H1 (cell line): ENCODE data around the gene C1QTNF1. TPM values are rescaled to one million over a fixed set of nuclear protein-coding genes. Genes with fewer than 3 reads are reported as not detected.

Experiments
- CTCF ChIA-PET: fragments of 300-600 bp; sonication (Branson Sonifier 250); formaldehyde crosslinking; loops from one replicate; lab custom pipeline; 2021; ENCODE audit not compliant: partially characterized antibody; lab: Charles Lee
- POLR2A ChIA-PET: fragments of 300-600 bp; sonication (Branson Sonifier 250); formaldehyde crosslinking; loops from one replicate; lab custom pipeline; 2021; ENCODE audit warnings: inconsistent platforms; ENCODE audit not compliant: partially characterized antibody; lab: Charles Lee
- DNase-seq, 2 experiments: peaks; one replicate each; pipeline versions ENCODE4 v3.0.0 to v3.0.0-alpha.2; 2010 to 2022; ENCODE audit warnings: low spot score in 2 of 2, low read depth in 1 of 2, mixed read lengths in 1 of 2
- FAIRE-seq: peaks from 2 replicates; lab custom pipeline; 2011; peaks lifted over from hg19 to GRCh38; lab: Jason Lieb, UNC
- H2AFZ ChIP-seq: 2 replicates; pipeline ENCODE4 v1.8.1; 2012; ENCODE audit warnings: low read length, inconsistent platforms
- H2AK5ac ChIP-seq: 2 replicates; pipeline ENCODE4 v1.6.1; 2013; ENCODE audit warnings: low read depth, low read length
- H2BK120ac ChIP-seq: replicated peaks from 2 replicates; pipeline ENCODE3; 2013; ENCODE audit warnings: low read depth, low read length, inconsistent platforms
- H2BK12ac ChIP-seq: 2 replicates; pipeline ENCODE4 v1.6.1; 2013; ENCODE audit warnings: low read depth, low read length
- H2BK15ac ChIP-seq: 2 replicates; pipeline ENCODE4 v1.6.1; 2013; ENCODE audit warnings: low read length
- H2BK20ac ChIP-seq: 2 replicates; pipeline ENCODE4 v1.6.1; 2013; ENCODE audit warnings: low read length
- H2BK5ac ChIP-seq: 2 replicates; pipeline ENCODE4 v1.6.1; 2013; ENCODE audit warnings: low read depth, low read length
- H3K14ac ChIP-seq: 2 replicates; pipeline ENCODE4 v1.6.1; 2013; ENCODE audit warnings: inconsistent platforms; ENCODE audit not compliant: insufficient read length
- H3K18ac ChIP-seq: 2 replicates; pipeline ENCODE4 v1.6.1; 2013; ENCODE audit warnings: low read length; ENCODE audit errors: extremely low read depth
- H3K23ac ChIP-seq: 2 replicates; pipeline ENCODE4 v1.6.1; 2013; ENCODE audit warnings: inconsistent platforms; ENCODE audit not compliant: insufficient read length
- H3K23me2 ChIP-seq: 2 replicates; pipeline ENCODE4 v1.6.1; 2013; ENCODE audit warnings: low read depth, low read length
- H3K27ac ChIP-seq: 2 replicates; pipeline ENCODE4 v1.6.1; 2011; ENCODE audit warnings: low read depth, low read length, inconsistent platforms
- H3K27me3 ChIP-seq, 4 experiments: replicated peaks in 1 of 4; 1 replicate in 1 of 4; 2 replicates in 3 of 4; pipeline versions ENCODE4 v1.6.1 to v1.8.1; 2011 to 2013; ENCODE audit warnings: low read length in 3 of 4, mild to moderate bottlenecking in 3 of 4, inconsistent platforms in 2 of 4, mixed read lengths in 2 of 4, moderate library complexity in 1 of 4; ENCODE audit not compliant: control insufficient read depth in 3 of 4, insufficient read depth in 3 of 4; ENCODE audit errors: extremely low read depth in 1 of 4
- H3K36me3 ChIP-seq, 4 experiments: 2 replicates each; pipeline versions ENCODE4 v1.6.1 to v1.8.1; 2011 to 2013; ENCODE audit warnings: mild to moderate bottlenecking in 4 of 4, low read length in 3 of 4, moderate library complexity in 2 of 4, control low read depth in 1 of 4, inconsistent platforms in 1 of 4; ENCODE audit not compliant: insufficient read depth in 4 of 4, control insufficient read depth in 2 of 4
- H3K4ac ChIP-seq: replicated peaks from 2 replicates; pipeline ENCODE3; 2013; ENCODE audit warnings: low read length, low read depth, mixed read lengths, inconsistent platforms; ENCODE audit not compliant: insufficient read length
- H3K4me1 ChIP-seq, 4 experiments: replicated peaks in 1 of 4; 1 replicate in 1 of 4; 2 replicates in 3 of 4; pipeline versions ENCODE4 v1.6.1 to v1.8.1; 2011 to 2013; ENCODE audit warnings: low read length in 3 of 4, inconsistent platforms in 2 of 4, mixed read lengths in 1 of 4; ENCODE audit not compliant: insufficient read depth in 4 of 4, control insufficient read depth in 3 of 4
- H3K4me2 ChIP-seq, 2 experiments: 2 replicates each; pipeline versions ENCODE4 v1.6.1 to v1.8.1; 2011 to 2013; ENCODE audit warnings: low read depth in 2 of 2, low read length in 2 of 2, control low read depth in 1 of 2, inconsistent platforms in 1 of 2, mild to moderate bottlenecking in 1 of 2; ENCODE audit not compliant: insufficient read depth in 1 of 2
- H3K4me3 ChIP-seq, 4 experiments: fragments of 200-600, 300-600 bp in 1 of 4; sonication (generic), shearing (Covaris generic), sonication (Bioruptor Twin) in 1 of 4; 2 replicates each; pipeline versions ENCODE4 v1.5.1 to v1.8.1; 2011 to 2016; ENCODE audit warnings: low read length in 4 of 4, low read depth in 3 of 4, control low read depth in 2 of 4, inconsistent platforms in 2 of 4, mild to moderate bottlenecking in 2 of 4, mixed read lengths in 1 of 4, moderate library complexity in 1 of 4; ENCODE audit not compliant: insufficient read depth in 2 of 4; ENCODE audit errors: extremely low read depth in 1 of 4
- H3K56ac ChIP-seq: replicated peaks from 2 replicates; pipeline ENCODE3; 2013; ENCODE audit warnings: low read depth, mild to moderate bottlenecking, mixed read lengths, low read length, inconsistent platforms; ENCODE audit not compliant: insufficient read length
- H3K79me1 ChIP-seq: 2 replicates; pipeline ENCODE4 v1.6.1; 2013; ENCODE audit warnings: low read depth, low read length, control low read depth
- H3K79me2 ChIP-seq, 2 experiments: 2 replicates each; pipeline versions ENCODE4 v1.6.1 to v1.8.1; 2012 to 2013; ENCODE audit warnings: low read length in 2 of 2, mild to moderate bottlenecking in 2 of 2, inconsistent platforms in 1 of 2; ENCODE audit not compliant: insufficient read depth in 2 of 2, control insufficient read depth in 1 of 2
- H3K9ac ChIP-seq, 4 experiments: replicated peaks in 1 of 4; 1 replicate in 1 of 4; 2 replicates in 3 of 4; pipeline versions ENCODE4 v1.6.1 to v1.8.1; 2011 to 2013; ENCODE audit warnings: low read depth in 3 of 4, low read length in 3 of 4, control low read depth in 2 of 4, mild to moderate bottlenecking in 2 of 4, moderate library complexity in 2 of 4, inconsistent platforms in 1 of 4; ENCODE audit errors: extremely low read depth in 1 of 4
- H3K9me3 ChIP-seq, 2 experiments: 2 replicates each; pipeline versions ENCODE4 v1.6.1 to v1.8.1; 2012 to 2013; ENCODE audit warnings: mild to moderate bottlenecking in 2 of 2, moderate library complexity in 2 of 2, control low read depth in 1 of 2, inconsistent platforms in 1 of 2, low read depth in 1 of 2, low read length in 1 of 2, mixed read lengths in 1 of 2; ENCODE audit not compliant: insufficient read depth in 2 of 2
- H4K20me1 ChIP-seq, 2 experiments: replicated peaks in 1 of 2; 2 replicates each; pipeline versions ENCODE3 to v1.8.1; 2011 to 2013; ENCODE audit warnings: inconsistent platforms in 2 of 2, low read length in 2 of 2, mild to moderate bottlenecking in 1 of 2; ENCODE audit not compliant: insufficient read depth in 2 of 2, control insufficient read depth in 1 of 2
- H4K5ac ChIP-seq: 2 replicates; pipeline ENCODE4 v1.6.1; 2013; ENCODE audit warnings: low read length, low read depth, mixed read lengths, inconsistent platforms; ENCODE audit not compliant: insufficient read length
- H4K8ac ChIP-seq: 2 replicates; pipeline ENCODE4 v1.8.0; 2013; ENCODE audit warnings: mild to moderate bottlenecking, moderate library complexity, low read length, inconsistent platforms; ENCODE audit not compliant: insufficient read depth; ENCODE audit errors: extremely low read depth
- H4K91ac ChIP-seq: replicated peaks from 2 replicates; pipeline ENCODE3; 2013; ENCODE audit warnings: low read length, mixed read lengths, inconsistent platforms; ENCODE audit not compliant: insufficient read length
- EGR1 ChIP-seq: IDR thresholded peaks from 2 replicates; pipeline ENCODE4 v1.6.1; 2011; ENCODE audit warnings: low read depth, low read length, borderline replicate concordance
- FOSL1 ChIP-seq: IDR thresholded peaks from 2 replicates; pipeline ENCODE4 v1.6.1; 2011; ENCODE audit warnings: mild to moderate bottlenecking, low read depth, low read length, moderate library complexity; ENCODE audit not compliant: insufficient read depth
- KDM5A ChIP-seq: fragments of 200-600 bp; IDR thresholded peaks from 2 replicates; pipeline ENCODE4 v1.7.1; 2012; ENCODE audit warnings: mild to moderate bottlenecking, low read length, inconsistent platforms, mixed read lengths
- TAF7 ChIP-seq: optimal IDR thresholded peaks from 2 replicates; pipeline ENCODE3; 2011; ENCODE audit warnings: low read depth, mild to moderate bottlenecking, inconsistent platforms, low read length, moderate library complexity, borderline replicate concordance
- TEAD4 ChIP-seq: IDR thresholded peaks from 2 replicates; pipeline ENCODE4 v1.6.1; 2012; ENCODE audit warnings: low read depth, low read length, inconsistent platforms, mixed read lengths
- WGBS, 2 experiments: shearing (Covaris generic) in 1 of 2; methylation state at CpG; one replicate each; pipeline versions ENCODE4 v1.1.6 to v1.1.7; 2013 to 2015; ENCODE audit warnings: low lambda C conversion rate in 2 of 2, mixed read lengths in 2 of 2, inconsistent platforms in 1 of 2, low coverage in 1 of 2, missing lambda C conversion rate in 1 of 2; ENCODE audit not compliant: insufficient replicate concordance in 2 of 2, insufficient coverage in 1 of 2, insufficient read length in 1 of 2; ENCODE audit errors: extremely low coverage in 1 of 2, missing lambda C conversion rate in 1 of 2; 5-methylcytosine and 5-hydroxymethylcytosine counted together
- polyA plus RNA-seq, 7 experiments: library from polyadenylated mRNA; depleted of rRNA in 3 of 7; stranded (reverse) in 5 of 7; unstranded in 2 of 7; fragments of >200 nt in 5 of 7; fragments of 200-250 nt in 2 of 7; gene quantifications; 1 replicate in 5 of 7; 2 replicates in 1 of 7; 4 replicates in 1 of 7; pipeline versions ENCODE4 v1.2.1 to v1.2.3, GENCODE V29; 2011 to 2013; ENCODE audit warnings: missing spikeins in 2 of 7, mixed read lengths in 2 of 7
- total RNA-seq: library from RNA; stranded (reverse); fragmentation: NEBNext Ultra II Directional; extraction: Animal tissue kit (Norgen Biotek cat#: 25700); gene quantifications from 2 replicates; pipeline ENCODE4 v1.2.1, GENCODE V29; 2021
- TF ChIP-seq, protein P1 (sequence below), 3 experiments: IDR thresholded peaks; 1 replicate in 2 of 3; 2 replicates in 1 of 3; pipeline versions ENCODE4 v1.5.1 to v1.6.1; 2011; ENCODE audit warnings: low read length in 3 of 3, mild to moderate bottlenecking in 3 of 3, inconsistent platforms in 2 of 3, low read depth in 1 of 3, moderate library complexity in 1 of 3; ENCODE audit not compliant: insufficient read depth in 1 of 3; ENCODE audit errors: control extremely low read depth in 1 of 3

The C1QTNF1 gene
- total and polyA plus RNA-seq, 2 of the 8 experiments (the other 6 are each of a cell fraction or from before 2014, with no cell fraction given) = 1.5 to 2.5 TPM

DNA sequence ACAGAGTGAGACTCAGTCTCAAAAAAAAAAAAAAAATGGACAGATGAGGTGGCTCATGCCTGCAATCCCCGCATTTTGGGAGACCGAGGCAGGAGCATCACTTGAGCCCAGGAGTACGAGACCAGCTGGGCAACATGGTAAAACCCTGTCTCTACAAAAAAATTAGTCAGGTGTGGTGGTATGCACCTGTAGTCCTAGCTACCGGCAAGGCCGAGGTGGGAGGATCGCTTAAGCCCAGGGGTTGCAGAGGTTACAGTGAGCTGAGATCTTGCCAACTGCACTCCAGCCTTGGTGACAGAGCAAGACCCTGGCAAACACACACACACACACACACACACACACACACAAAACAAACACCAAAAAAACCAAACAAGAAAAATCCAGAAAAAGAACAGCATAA is 43.0 kb downstream of the C1QTNF1 start:
- TF ChIP-seq, protein P1, sequence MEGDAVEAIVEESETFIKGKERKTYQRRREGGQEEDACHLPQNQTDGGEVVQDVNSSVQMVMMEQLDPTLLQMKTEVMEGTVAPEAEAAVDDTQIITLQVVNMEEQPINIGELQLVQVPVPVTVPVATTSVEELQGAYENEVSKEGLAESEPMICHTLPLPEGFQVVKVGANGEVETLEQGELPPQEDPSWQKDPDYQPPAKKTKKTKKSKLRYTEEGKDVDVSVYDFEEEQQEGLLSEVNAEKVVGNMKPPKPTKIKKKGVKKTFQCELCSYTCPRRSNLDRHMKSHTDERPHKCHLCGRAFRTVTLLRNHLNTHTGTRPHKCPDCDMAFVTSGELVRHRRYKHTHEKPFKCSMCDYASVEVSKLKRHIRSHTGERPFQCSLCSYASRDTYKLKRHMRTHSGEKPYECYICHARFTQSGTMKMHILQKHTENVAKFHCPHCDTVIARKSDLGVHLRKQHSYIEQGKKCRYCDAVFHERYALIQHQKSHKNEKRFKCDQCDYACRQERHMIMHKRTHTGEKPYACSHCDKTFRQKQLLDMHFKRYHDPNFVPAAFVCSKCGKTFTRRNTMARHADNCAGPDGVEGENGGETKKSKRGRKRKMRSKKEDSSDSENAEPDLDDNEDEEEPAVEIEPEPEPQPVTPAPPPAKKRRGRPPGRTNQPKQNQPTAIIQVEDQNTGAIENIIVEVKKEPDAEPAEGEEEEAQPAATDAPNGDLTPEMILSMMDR (IDR thresholded peaks at IDR 0.05; ENCODE audit: control extremely low read depth in 1 of 3, insufficient read depth in 1 of 3, low read depth in 1 of 3, low read length in 3 of 3) = no peak
- TF ChIP-seq EGR1 (no peak), FOSL1 (no peak), TAF7 (no peak), TEAD4 (no peak), KDM5A (no peak)
- H3K79me1 ChIP-seq = no peaks in the 10 kb centered on the region
- no peak overlapping the region for H3K4me2 ChIP-seq
- H2AK5ac ChIP-seq = no peak overlapping the region
- H3K27ac ChIP-seq = no peak overlapping the region
- no peak overlapping the region for H3K14ac ChIP-seq
- H3K23ac ChIP-seq = no peak overlapping the region
- no peaks in the 10 kb centered on the region for H3K23me2 ChIP-seq
- H3K4me3 ChIP-seq = no peak overlapping the region
- H3K4ac ChIP-seq = no peak overlapping the region
- H4K20me1 ChIP-seq = no peaks in the 10 kb centered on the region
- H2BK5ac ChIP-seq = no peak overlapping the region
- WGBS, 2 experiments = 96% methylated on average over 6 of the region's 6 CpGs; no CpG with 5 or more reads in 1 of the 2 experiments
- H2AFZ ChIP-seq = no peak overlapping the region
- no peak overlapping the region for H2BK15ac ChIP-seq
- H3K9me3 ChIP-seq = no peaks in the 10 kb centered on the region
- peaks cover 0 to 2% (median 0%) of the 10 kb centered on the region in 4 experiments; a peak in 1 of 7 replicates for H3K27me3 ChIP-seq
- H3K36me3 ChIP-seq = no peaks in the 10 kb centered on the region
- no peak overlapping the region for H3K18ac ChIP-seq
- CTCF ChIA-PET = interaction anchor here (0.7 to 2.6 kb wide), 16 partner anchors 9 to 487 kb away, joined by 3 to 23 read pairs (median 4); no protein-coding TSS in a partner anchor
- no peak overlapping the region for H3K9ac ChIP-seq
- no peak overlapping the region for H4K91ac ChIP-seq
- DNase-seq (no peak), FAIRE-seq (no peak)
- H4K5ac ChIP-seq = no peak overlapping the region
- H2BK120ac ChIP-seq = no peak overlapping the region
- no peak overlapping the region for H2BK20ac ChIP-seq
- no peak overlapping the region for H3K56ac ChIP-seq
- no peaks in the 10 kb centered on the region for H3K79me2 ChIP-seq
- H4K8ac ChIP-seq = no peak overlapping the region
- POLR2A ChIA-PET = no interaction called here
- no peak overlapping the region for H2BK12ac ChIP-seq
- no peaks in the 10 kb centered on the region for H3K4me1 ChIP-seq
